ENCODE results near the gene GCK. TPM values are rescaled to one million over a fixed set of nuclear protein-coding genes. Genes with fewer than 3 reads are reported as not detected.

GCK gene
- total and polyA plus RNA-seq, 2 donors (not counting 3 experiments of a cell fraction or from before 2014, with no cell fraction given) = 0.17 to 0.51 TPM

GRCh38 chr7:44195889-44196288 is 6.7 kb upstream of the GCK start:
- no TSS peak for BruUV-seq (replicated peaks)
- FAIRE-seq = no peak
- dilution Hi-C loops (cut with MboI; ENCODE audit: extremely low pct_ligation_motif_present, low sequenced_read_pairs) (no loop called here), intact Hi-C loops (cut with micrococcal nuclease) (loop anchor here (1.0 to 2.0 kb wide), 2 partner anchors 73 to 124 kb away; partner anchors contain the start of gene POLD2)
- Histone ChIP-seq H2AFZ (ENCODE audit: low read depth, low read length) (no peak overlapping the region), H3K27ac (ENCODE audit: insufficient read depth, low read depth, low read length) (no peak overlapping the region), H3K9me3 (replicated peaks; ENCODE audit: control insufficient read depth, insufficient read depth, low read length) (no peaks in the 10 kb centered on the region), H4K20me1 (replicated peaks; ENCODE audit: control insufficient read depth, extremely low read depth, insufficient read depth, low read length) (no peaks in the 10 kb centered on the region), H3K36me3 (ENCODE audit: control insufficient read depth in 2 of 2, extremely low read depth in 1 of 2, insufficient read depth in 2 of 2, low read length in 2 of 2) (no peaks in the 10 kb centered on the region), H3K4me1 (ENCODE audit: control insufficient read depth, extremely low read depth, insufficient read depth, low read length) (no peaks in the 10 kb centered on the region), H3K9me1 (replicated peaks; ENCODE audit: control insufficient read depth, extremely low read depth, insufficient read depth, low read length) (no peaks in the 10 kb centered on the region), H3K4me2 (ENCODE audit: insufficient read depth, low read length) (no peak overlapping the region), H3K79me2 (ENCODE audit: control insufficient read depth, insufficient read depth, low read length) (peaks cover under 1% of the 10 kb centered on the region), H3K27me3 (ENCODE audit: control insufficient read depth in 2 of 2, insufficient read depth in 2 of 2, low read length in 2 of 2) (peaks cover 3 to 20% of the 10 kb centered on the region in 2 experiments), H3K9ac (replicated peaks; ENCODE audit: extremely low read depth, insufficient read depth, low read length) (no peak overlapping the region), H3K4me3 (replicated peaks in 1 of 3; ENCODE audit: insufficient read depth in 1 of 3, low read depth in 1 of 3, low read length in 3 of 3) (no peak overlapping the region)
- ChIA-PET CTCF (interaction anchor here (0.7 to 4.9 kb wide), 13 partner anchors 10 to 378 kb away, joined by 3 to 60 read pairs (median 5); partner anchors contain the start of genes DDX56 and POLD2), POLR2A (no interaction called here)
- no peak for DNase-seq (ENCODE audit: low read depth, low spot score)
- TF ChIP-seq CTCF (IDR thresholded peaks at IDR 0.05; ENCODE audit: extremely low read depth in 1 of 2, insufficient read depth in 1 of 2, low read depth in 1 of 2, low read length in 2 of 2) (no peak), FOS (IDR thresholded peaks at IDR 0.05; ENCODE audit: borderline replicate concordance, insufficient read depth, low read length) (no peak), JUN (IDR thresholded peaks at IDR 0.05; ENCODE audit: borderline replicate concordance, insufficient read depth, insufficient read length, low read depth) (no peak)

GRCh38 chr7:44194562-44195145 is 5.4 kb upstream of the GCK start:
- Histone ChIP-seq H3K79me2 (ENCODE audit: control insufficient read depth, insufficient read depth, low read length) (no peaks in the 10 kb centered on the region), H3K4me2 (ENCODE audit: insufficient read depth, low read length) (no peak overlapping the region), H3K9ac (replicated peaks; ENCODE audit: extremely low read depth, insufficient read depth, low read length) (no peak overlapping the region), H3K4me3 (replicated peaks in 1 of 3; ENCODE audit: insufficient read depth in 1 of 3, low read depth in 1 of 3, low read length in 3 of 3) (no peak overlapping the region), H2AFZ (ENCODE audit: low read depth, low read length) (no peak overlapping the region), H3K27me3 (ENCODE audit: control insufficient read depth in 2 of 2, insufficient read depth in 2 of 2, low read length in 2 of 2) (peaks cover 7 to 20% of the 10 kb centered on the region in 2 experiments), H3K9me1 (replicated peaks; ENCODE audit: control insufficient read depth, extremely low read depth, insufficient read depth, low read length) (no peaks in the 10 kb centered on the region), H4K20me1 (replicated peaks; ENCODE audit: control insufficient read depth, extremely low read depth, insufficient read depth, low read length) (no peaks in the 10 kb centered on the region), H3K4me1 (ENCODE audit: control insufficient read depth, extremely low read depth, insufficient read depth, low read length) (no peaks in the 10 kb centered on the region), H3K36me3 (ENCODE audit: control insufficient read depth in 2 of 2, extremely low read depth in 1 of 2, insufficient read depth in 2 of 2, low read length in 2 of 2) (no peaks in the 10 kb centered on the region), H3K27ac (ENCODE audit: insufficient read depth, low read depth, low read length) (no peak overlapping the region), H3K9me3 (replicated peaks; ENCODE audit: control insufficient read depth, insufficient read depth, low read length) (no peaks in the 10 kb centered on the region)
- ChIA-PET POLR2A (no interaction called here), CTCF (interaction anchor here (2.9 to 4.9 kb wide), 2 partner anchors 122 to 175 kb away, joined by 34 to 60 read pairs; no protein-coding TSS in a partner anchor)
- TF ChIP-seq POLR2A (IDR thresholded peaks at IDR 0.05; ENCODE audit: low read depth, low read length) (no peak), EZH2 (IDR thresholded peaks at IDR 0.05; ENCODE audit: borderline replicate concordance, low read depth, low read length, severe bottlenecking) (no peak), POLR2AphosphoS5 (IDR thresholded peaks at IDR 0.05; ENCODE audit: insufficient read depth, low read depth, low read length) (no peak), GATA2 (IDR thresholded peaks at IDR 0.05; ENCODE audit: insufficient read depth, insufficient read length, low read depth, low read length) (no peak), JUN (IDR thresholded peaks at IDR 0.05; ENCODE audit: borderline replicate concordance, insufficient read depth, insufficient read length, low read depth) (no peak), FOS (IDR thresholded peaks at IDR 0.05; ENCODE audit: borderline replicate concordance, insufficient read depth, low read length) (no peak), MAX (IDR thresholded peaks at IDR 0.05; ENCODE audit: insufficient read depth, insufficient read length) (no peak), MYC (IDR thresholded peaks at IDR 0.05; ENCODE audit: low read depth, low read length) (no peak)
- dilution Hi-C loops (cut with MboI; ENCODE audit: extremely low pct_ligation_motif_present, low sequenced_read_pairs) = no loop called here
- no peak for DNase-seq (ENCODE audit: low read depth, low spot score)
- FAIRE-seq = no peak
- BruUV-seq (replicated peaks) = no TSS peak
- intact Hi-C loops (cut with micrococcal nuclease) = no loop called here
